Measurements from ENCODE around the gene NUMB. TPM values are rescaled to one million over a fixed set of nuclear protein-coding genes. Genes with fewer than 3 reads are reported as not detected.

Gene NUMB
- total RNA-seq, 1 experiment from 2014 or later = 81.5 TPM

GRCh38 chr14:73295198-73295796 lies 163.0 kb downstream of the NUMB start:
- no TSS peak for BruUV-seq (replicated peaks)
- H3K36me3 Mint-ChIP-seq (ENCODE audit: insufficient read depth, unreplicated experiment) = peaks cover 47% of the 10 kb centered on the region
- no peak overlapping the region for H3K4me3 Mint-ChIP-seq (ENCODE audit: unreplicated experiment)
- peak; percentile 52 for DNase-seq (ENCODE audit: unreplicated experiment)
- CTCF ChIA-PET = interaction anchor here (0.6 to 3.4 kb wide), 45 partner anchors 9 to 958 kb away, joined by 3 to 79 read pairs (median 4); partner anchors contain the start of gene NUMB
- intact Hi-C loops (cut with micrococcal nuclease) = loop anchor here (1.0 to 5.0 kb wide), 3 partner anchors 123 to 338 kb away; no protein-coding TSS in a partner anchor
- peak; percentile 52 for TF ChIP-seq CTCF (IDR thresholded peaks at IDR 0.05; ENCODE audit: unreplicated experiment)
- H3K27me3 Mint-ChIP-seq (ENCODE audit: insufficient read depth, unreplicated experiment) = no peaks in the 10 kb centered on the region
- no peaks in the 10 kb centered on the region for H3K4me1 Mint-ChIP-seq (ENCODE audit: insufficient read depth, unreplicated experiment)
- H3K9me3 Mint-ChIP-seq (ENCODE audit: unreplicated experiment) = no peaks in the 10 kb centered on the region
- no peak overlapping the region for H3K27ac Mint-ChIP-seq (ENCODE audit: low read depth, unreplicated experiment)
- POLR2A ChIA-PET = interaction anchor here (0.5 to 1.5 kb wide), 10 partner anchors 15 to 367 kb away, joined by 3 to 13 read pairs (median 4); no protein-coding TSS in a partner anchor

- TF ChIP-seq CTCF (IDR thresholded peaks at IDR 0.05; ENCODE audit: unreplicated experiment) = no peak
- intact Hi-C loops (cut with micrococcal nuclease) = no loop called here
Measured at GRCh38 chr14:73293782-73294781, 164.3 kb downstream of the NUMB start.

GRCh38 chr14:73290279-73290678 lies 168.1 kb downstream of the NUMB start:
- no peaks in the 10 kb centered on the region for H3K27me3 Mint-ChIP-seq (ENCODE audit: insufficient read depth, unreplicated experiment)
- H3K4me1 Mint-ChIP-seq (ENCODE audit: insufficient read depth, unreplicated experiment) = no peaks in the 10 kb centered on the region
- intact Hi-C loops (cut with micrococcal nuclease) = no loop called here
- H3K27ac Mint-ChIP-seq (ENCODE audit: low read depth, unreplicated experiment) = no peak overlapping the region
- no peaks in the 10 kb centered on the region for H3K9me3 Mint-ChIP-seq (ENCODE audit: unreplicated experiment)
- no TSS peak for BruUV-seq (replicated peaks)
- no peak overlapping the region for H3K4me3 Mint-ChIP-seq (ENCODE audit: unreplicated experiment)
- CTCF ChIA-PET = interaction anchor here (0.6 to 1.5 kb wide), 4 partner anchors 10 to 182 kb away, joined by 3 to 4 read pairs (median 3); no protein-coding TSS in a partner anchor
- POLR2A ChIA-PET = interaction anchor here (0.8 kb wide), 1 partner anchor 454 kb away, joined by 3 read pairs; no protein-coding TSS in a partner anchor
- TF ChIP-seq CTCF (IDR thresholded peaks at IDR 0.05; ENCODE audit: unreplicated experiment) = no peak
- DNase-seq (ENCODE audit: unreplicated experiment) = no peak
- H3K36me3 Mint-ChIP-seq (ENCODE audit: insufficient read depth, unreplicated experiment) = peaks cover 69% of the 10 kb centered on the region

More at GRCh38 chr14:73293782-73294781, 164.3 kb downstream of the NUMB start:
- DNase-seq (ENCODE audit: unreplicated experiment) = no peak
- ChIA-PET CTCF (interaction anchor here (0.6 to 3.4 kb wide), 35 partner anchors 8 to 306 kb away, joined by 3 to 79 read pairs (median 5); partner anchors contain the start of gene NUMB), POLR2A (interaction anchor here (0.6 to 1.4 kb wide), 4 partner anchors 17 to 178 kb away, joined by 3 to 13 read pairs (median 4); no protein-coding TSS in a partner anchor)
- no peaks in the 10 kb centered on the region for H3K27me3 Mint-ChIP-seq (ENCODE audit: insufficient read depth, unreplicated experiment)
- no peak overlapping the region for H3K4me3 Mint-ChIP-seq (ENCODE audit: unreplicated experiment)
- H3K27ac Mint-ChIP-seq (ENCODE audit: low read depth, unreplicated experiment) = no peak overlapping the region
- no TSS peak for BruUV-seq (replicated peaks)
- peaks cover 51% of the 10 kb centered on the region for H3K36me3 Mint-ChIP-seq (ENCODE audit: insufficient read depth, unreplicated experiment)
- H3K9me3 Mint-ChIP-seq (ENCODE audit: unreplicated experiment) = no peaks in the 10 kb centered on the region
- no peaks in the 10 kb centered on the region for H3K4me1 Mint-ChIP-seq (ENCODE audit: insufficient read depth, unreplicated experiment)
